ENCODE results near the gene PDLIM1.

DNA sequence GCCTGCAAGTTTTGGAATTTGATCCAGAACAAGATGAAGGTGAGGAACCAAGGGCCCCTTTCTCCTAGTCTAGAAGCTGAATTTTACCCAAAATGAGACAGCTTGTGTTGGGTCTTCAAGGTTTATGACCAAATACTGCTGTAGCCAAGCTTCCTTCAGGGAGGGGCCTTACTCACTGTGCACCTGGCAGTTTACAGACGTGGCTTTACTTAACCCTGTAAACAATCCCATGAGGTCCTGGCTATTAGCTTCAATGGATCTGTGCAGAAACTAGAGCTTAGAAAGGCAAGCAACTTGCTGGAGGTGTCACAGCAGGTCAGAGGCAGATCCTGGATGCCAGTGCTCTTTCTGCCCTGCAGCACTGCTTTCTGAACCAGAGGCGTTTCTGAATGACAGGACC is 46.7 kb downstream of the PDLIM1 start:
- TF ChIP-seq, protein P1, sequence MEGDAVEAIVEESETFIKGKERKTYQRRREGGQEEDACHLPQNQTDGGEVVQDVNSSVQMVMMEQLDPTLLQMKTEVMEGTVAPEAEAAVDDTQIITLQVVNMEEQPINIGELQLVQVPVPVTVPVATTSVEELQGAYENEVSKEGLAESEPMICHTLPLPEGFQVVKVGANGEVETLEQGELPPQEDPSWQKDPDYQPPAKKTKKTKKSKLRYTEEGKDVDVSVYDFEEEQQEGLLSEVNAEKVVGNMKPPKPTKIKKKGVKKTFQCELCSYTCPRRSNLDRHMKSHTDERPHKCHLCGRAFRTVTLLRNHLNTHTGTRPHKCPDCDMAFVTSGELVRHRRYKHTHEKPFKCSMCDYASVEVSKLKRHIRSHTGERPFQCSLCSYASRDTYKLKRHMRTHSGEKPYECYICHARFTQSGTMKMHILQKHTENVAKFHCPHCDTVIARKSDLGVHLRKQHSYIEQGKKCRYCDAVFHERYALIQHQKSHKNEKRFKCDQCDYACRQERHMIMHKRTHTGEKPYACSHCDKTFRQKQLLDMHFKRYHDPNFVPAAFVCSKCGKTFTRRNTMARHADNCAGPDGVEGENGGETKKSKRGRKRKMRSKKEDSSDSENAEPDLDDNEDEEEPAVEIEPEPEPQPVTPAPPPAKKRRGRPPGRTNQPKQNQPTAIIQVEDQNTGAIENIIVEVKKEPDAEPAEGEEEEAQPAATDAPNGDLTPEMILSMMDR (conservative IDR thresholded peaks at IDR 0.05; ENCODE audit: low read length): no peak
- no peak for TF ChIP-seq EZH2phosphoT487 (IDR thresholded peaks at IDR 0.05; ENCODE audit: borderline replicate concordance)
